ENCODE measurements around the gene DCP1A.

Gene DCP1A

DNA sequence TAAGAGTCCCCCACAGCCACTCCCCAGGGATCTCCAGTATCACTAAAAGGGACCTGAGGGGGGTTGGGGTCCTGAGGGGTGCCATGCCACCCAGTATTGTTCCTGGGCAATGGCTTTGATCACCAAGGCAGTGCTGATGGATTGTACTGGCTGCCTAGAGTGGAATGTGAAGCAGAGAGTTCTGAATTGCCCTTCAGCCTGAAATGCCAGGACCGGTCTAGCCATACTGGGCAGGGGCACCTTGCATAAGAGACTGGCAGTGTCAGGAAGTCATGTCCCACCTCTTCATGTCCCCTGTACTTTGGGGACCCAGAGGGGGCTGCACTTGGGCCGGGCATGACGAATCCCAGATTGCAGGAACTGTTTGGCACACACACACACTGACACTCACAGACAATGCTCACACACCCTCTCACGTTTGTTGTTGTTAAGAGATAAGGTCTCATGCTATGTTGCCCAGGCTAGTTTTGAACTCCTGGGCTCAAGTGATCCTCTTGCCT lies 87.0 kb downstream of the DCP1A start:
- TF ChIP-seq, protein P1, sequence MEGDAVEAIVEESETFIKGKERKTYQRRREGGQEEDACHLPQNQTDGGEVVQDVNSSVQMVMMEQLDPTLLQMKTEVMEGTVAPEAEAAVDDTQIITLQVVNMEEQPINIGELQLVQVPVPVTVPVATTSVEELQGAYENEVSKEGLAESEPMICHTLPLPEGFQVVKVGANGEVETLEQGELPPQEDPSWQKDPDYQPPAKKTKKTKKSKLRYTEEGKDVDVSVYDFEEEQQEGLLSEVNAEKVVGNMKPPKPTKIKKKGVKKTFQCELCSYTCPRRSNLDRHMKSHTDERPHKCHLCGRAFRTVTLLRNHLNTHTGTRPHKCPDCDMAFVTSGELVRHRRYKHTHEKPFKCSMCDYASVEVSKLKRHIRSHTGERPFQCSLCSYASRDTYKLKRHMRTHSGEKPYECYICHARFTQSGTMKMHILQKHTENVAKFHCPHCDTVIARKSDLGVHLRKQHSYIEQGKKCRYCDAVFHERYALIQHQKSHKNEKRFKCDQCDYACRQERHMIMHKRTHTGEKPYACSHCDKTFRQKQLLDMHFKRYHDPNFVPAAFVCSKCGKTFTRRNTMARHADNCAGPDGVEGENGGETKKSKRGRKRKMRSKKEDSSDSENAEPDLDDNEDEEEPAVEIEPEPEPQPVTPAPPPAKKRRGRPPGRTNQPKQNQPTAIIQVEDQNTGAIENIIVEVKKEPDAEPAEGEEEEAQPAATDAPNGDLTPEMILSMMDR (IDR thresholded peaks at IDR 0.05; ENCODE audit: low read depth, low read length), result no peak
- no peak overlapping the region for H3K4me3 ChIP-seq (replicated peaks in 1 of 2; ENCODE audit: low read depth in 2 of 2, low read length in 2 of 2)

DNA sequence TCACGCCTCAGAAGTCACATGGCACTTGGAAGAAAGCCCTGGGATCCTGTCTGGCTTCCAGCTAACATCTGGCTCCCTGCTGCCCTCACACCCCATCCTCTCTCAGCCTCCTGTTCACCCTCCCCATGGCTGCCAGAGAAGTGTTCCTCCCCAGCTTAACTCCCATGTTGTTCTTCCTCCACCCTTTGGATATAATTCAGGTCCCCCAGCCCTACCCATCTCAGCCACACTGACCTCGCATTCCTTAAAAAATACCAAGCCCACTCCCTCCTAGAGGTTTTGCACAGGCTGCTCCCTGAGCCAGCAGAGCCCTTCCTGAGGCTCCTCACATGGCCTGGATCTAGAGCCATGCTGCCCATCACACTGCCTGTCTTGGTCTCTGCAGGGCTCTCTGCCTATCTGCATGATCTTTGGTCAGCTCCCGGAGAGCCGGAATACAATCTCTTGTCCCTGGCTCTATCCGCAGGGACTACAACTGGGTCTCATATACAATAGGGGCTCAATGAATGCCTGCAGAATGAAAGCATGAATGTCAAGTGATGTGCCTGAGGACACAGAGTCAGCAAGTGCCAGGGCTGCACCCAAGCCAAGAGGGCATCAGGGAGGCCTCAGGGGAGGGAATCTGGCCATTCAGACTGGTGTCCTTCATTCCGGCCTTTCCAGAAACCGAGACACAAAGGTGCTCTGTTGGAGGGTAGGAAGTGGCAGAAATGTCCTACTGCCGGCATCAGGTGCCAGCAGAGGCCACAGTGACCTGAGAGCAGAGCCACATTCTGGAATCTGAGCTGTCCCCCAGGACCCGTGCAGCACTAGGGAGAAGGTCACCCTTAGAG lies 87.7 kb downstream of the DCP1A start:
- H3K4me3 ChIP-seq (replicated peaks in 1 of 2; ENCODE audit: low read depth in 2 of 2, low read length in 2 of 2), result no peak overlapping the region
- DNase-seq (ENCODE audit: low read depth in 2 of 2), result peak in 1 of 2 donors; percentile 32
- TF ChIP-seq, protein P1 (IDR thresholded peaks at IDR 0.05; ENCODE audit: low read depth, low read length), result no peak

More for the DNA sequence above, 87.0 kb downstream of the DCP1A start:
- no peak for DNase-seq (ENCODE audit: low read depth in 2 of 2)

DNA sequence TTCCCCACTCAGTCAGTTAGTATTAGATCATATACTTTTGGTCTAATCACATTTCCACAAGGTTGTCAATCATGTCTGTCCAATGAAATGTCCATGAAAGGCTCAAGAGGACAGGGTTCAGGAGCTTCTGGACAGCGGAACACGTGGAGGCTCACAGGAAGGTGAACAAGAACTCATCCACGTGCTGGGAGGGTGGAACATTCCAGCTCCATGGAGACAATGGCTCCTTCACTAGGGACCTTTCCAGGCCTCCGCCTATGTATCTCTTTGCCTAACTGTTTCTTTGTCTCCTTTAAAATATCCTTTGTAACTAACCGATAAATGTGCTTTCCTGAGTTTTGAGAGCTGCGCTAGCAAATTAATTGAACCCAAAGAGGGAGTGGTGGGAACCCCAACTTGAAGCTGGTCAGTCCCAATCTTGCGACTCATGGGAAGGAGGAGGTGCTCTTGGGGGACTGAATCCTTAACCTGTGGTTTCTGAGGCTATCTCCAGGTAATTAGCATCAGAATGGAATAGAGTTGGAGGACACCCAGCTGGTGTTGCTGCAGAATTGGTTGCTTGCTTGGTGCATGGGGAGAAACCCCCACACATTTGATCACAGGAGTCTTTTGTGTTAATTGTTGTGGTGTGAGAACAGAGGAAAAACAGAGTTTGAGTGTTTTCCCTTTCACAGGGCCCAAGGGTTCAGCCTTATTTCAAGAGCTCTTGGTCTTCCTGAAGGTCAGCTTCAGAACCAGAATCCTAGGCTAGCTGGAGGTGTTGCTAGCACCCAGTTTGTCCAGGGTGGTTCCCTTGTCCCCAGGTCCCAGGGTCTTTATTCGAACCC lies 88.5 kb downstream of the DCP1A start:
- TF ChIP-seq, protein P1 (IDR thresholded peaks at IDR 0.05; ENCODE audit: low read depth, low read length), result no peak
- DNase-seq (ENCODE audit: low read depth in 2 of 2), result no peak
- no peak overlapping the region for H3K4me3 ChIP-seq (replicated peaks in 1 of 2; ENCODE audit: low read depth in 2 of 2, low read length in 2 of 2)

DNA sequence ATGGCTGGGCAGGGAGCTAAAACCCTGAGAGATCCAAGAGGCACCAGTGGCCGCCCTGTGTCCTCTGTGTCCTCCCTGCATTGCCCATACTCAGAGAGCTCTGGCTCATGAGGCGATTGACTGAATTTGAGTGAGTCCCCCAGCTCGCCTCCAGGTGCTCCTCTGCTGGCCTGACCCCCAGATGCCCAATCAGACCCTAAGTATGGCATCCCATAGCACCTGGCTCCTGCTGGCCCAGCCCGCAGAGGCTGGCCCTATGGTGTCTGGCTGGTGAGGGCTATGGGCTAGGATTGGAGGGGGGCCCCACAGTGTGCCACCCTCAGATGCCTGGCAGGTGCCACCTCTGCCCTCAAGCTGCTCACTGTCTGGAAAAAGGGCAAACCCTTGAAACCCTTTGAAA lies 89.9 kb downstream of the DCP1A start:
- no peak for DNase-seq (ENCODE audit: low read depth in 2 of 2)
- no peak overlapping the region for H3K4me3 ChIP-seq (replicated peaks in 1 of 2; ENCODE audit: low read depth in 2 of 2, low read length in 2 of 2)

DNA sequence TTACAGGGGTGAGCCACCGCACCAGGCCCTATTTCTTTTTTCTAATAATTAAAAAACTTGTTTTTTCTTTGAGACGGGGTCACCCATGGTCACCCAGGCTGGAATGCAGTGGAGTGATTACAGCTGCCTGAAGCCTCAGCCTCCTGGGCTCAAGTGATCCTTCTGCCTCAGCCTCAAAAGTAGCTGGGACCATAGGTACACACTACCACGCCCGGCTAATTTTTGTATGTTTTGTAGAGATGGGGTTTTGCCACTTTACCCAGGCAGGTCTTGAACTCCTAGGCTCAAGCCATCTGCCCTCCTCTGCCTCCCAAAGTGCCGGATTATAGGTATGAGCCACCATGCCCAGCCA lies 90.7 kb downstream of the DCP1A start:
- TF ChIP-seq, protein P1 (IDR thresholded peaks at IDR 0.05; ENCODE audit: low read depth, low read length), result no peak

More for the DNA sequence above, 89.9 kb downstream of the DCP1A start:
- TF ChIP-seq, protein P1 (IDR thresholded peaks at IDR 0.05; ENCODE audit: low read depth, low read length), result no peak

DNA sequence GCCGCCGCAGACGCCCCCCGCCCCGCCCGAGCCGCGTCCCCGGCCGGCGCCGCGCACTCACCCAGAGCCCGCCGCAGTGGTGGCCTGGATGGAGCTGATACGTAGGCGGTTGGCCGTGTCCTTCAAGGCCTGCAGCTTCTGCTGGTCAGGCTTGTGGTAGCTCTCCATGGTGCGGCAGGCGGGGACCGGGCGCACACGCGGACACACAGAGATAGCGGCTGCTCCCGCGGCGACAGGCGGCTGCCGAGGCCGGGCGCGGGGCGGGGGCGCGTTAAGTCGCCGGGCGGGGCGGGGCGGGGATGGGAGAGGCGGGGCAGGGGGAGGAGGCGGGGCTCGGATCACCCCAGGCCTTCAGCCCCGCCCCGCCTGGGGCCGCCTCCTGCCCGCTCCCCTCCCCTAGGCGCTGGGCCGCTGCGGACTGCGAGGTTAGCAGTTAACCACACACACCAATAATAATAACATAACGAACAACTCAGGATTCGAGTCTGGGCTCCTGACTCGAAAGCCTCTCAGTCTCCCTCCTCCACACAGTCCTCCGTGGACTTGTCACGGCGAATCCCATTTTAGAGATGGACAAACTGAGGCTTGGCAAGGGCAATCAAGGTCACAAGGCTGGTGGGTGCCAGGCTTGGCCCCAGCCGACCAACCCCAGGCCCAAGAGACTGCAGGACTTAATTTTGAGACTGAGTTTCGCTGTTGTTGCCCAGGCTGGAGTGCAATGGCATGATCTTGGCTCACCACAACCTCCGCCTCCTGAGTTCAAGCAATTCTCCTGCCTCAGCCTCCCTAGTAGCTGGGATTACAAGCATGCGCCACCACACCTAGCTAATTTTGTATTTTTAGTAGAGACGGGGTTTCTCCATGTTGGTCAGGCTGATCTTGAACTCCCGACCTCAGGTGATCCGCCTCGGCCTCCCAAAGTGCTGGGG lies 91.3 kb downstream of the DCP1A start, which contains the start of gene TKT:
Gene TKT (minus strand): TSS at position 248 of the 929 bp plus-strand sequence. CDS start 80 bp downstream, at position 168.
- TF ChIP-seq, protein P1 (IDR thresholded peaks at IDR 0.05; ENCODE audit: low read depth, low read length), result no peak
- DNase-seq (ENCODE audit: low read depth in 2 of 2), result peak; percentile 85 to 91
- peak within 1 kb of the TSS; percentile 92 to 94 for H3K4me3 ChIP-seq (replicated peaks in 1 of 2; ENCODE audit: low read depth in 2 of 2, low read length in 2 of 2)

More for the DNA sequence above, 90.7 kb downstream of the DCP1A start:
- no peak for DNase-seq (ENCODE audit: low read depth in 2 of 2)
- H3K4me3 ChIP-seq (replicated peaks in 1 of 2; ENCODE audit: low read depth in 2 of 2, low read length in 2 of 2), result no peak overlapping the region
